IPS-20b (cell line): ENCODE data around the gene SLC35B3.
A peak's percentile ranks its signal among the peaks of the same experiment; 100 is the strongest.
"Not testable (repeated sequence)": the region's sequence is repeated elsewhere in the genome, so short reads cannot be mapped to it uniquely, and the experiment has no call there.

Experiments
- H3K27ac ChIP-seq: one replicate; pipeline ENCODE4 v1.5.1; 2013; ENCODE audit warnings: low read length
- H3K27me3 ChIP-seq: 2 replicates; pipeline ENCODE4 v1.6.1; 2013; ENCODE audit warnings: mild to moderate bottlenecking, low read length, inconsistent platforms; ENCODE audit not compliant: insufficient read depth
- H3K36me3 ChIP-seq: 2 replicates; pipeline ENCODE4 v1.6.1; 2013; ENCODE audit warnings: low read depth, mild to moderate bottlenecking, inconsistent platforms, low read length, moderate library complexity; ENCODE audit not compliant: insufficient read depth
- H3K4me1 ChIP-seq: 2 replicates; pipeline ENCODE4 v1.6.1; 2013; ENCODE audit warnings: mild to moderate bottlenecking, control low read depth, inconsistent platforms, low read length, moderate library complexity; ENCODE audit not compliant: insufficient read depth
- H3K4me3 ChIP-seq: 2 replicates; pipeline ENCODE4 v1.5.1; 2013; ENCODE audit warnings: mild to moderate bottlenecking, low read length, inconsistent platforms
- H3K9ac ChIP-seq: 2 replicates; pipeline ENCODE4 v1.6.1; 2013; ENCODE audit warnings: low read depth, mild to moderate bottlenecking, inconsistent platforms, low read length, moderate library complexity
- H3K9me3 ChIP-seq: 2 replicates; pipeline ENCODE4 v1.6.1; 2013; ENCODE audit warnings: mild to moderate bottlenecking, low read depth, low read length, inconsistent platforms; ENCODE audit not compliant: insufficient read depth

SLC35B3 gene

GRCh38 chr6:8439601-8440268 is 4.4 kb upstream of the SLC35B3 start:
- H3K36me3 ChIP-seq, result no peaks in the 10 kb centered on the region
- H3K9me3 ChIP-seq, result no peaks in the 10 kb centered on the region
- H3K4me3 ChIP-seq, result no peak overlapping the region
- H3K4me1 ChIP-seq, result peaks cover 5% of the 10 kb centered on the region; the same call in 1 of the 2 replicates
- no peak overlapping the region for H3K9ac ChIP-seq
- H3K27me3 ChIP-seq, result no peaks in the 10 kb centered on the region
- no peak overlapping the region for H3K27ac ChIP-seq

GRCh38 chr6:8437813-8438212 is 2.5 kb upstream of the SLC35B3 start:
- no peaks in the 10 kb centered on the region for H3K36me3 ChIP-seq
- H3K27me3 ChIP-seq, result no peaks in the 10 kb centered on the region
- peaks cover 8% of the 10 kb centered on the region; the same call in 1 of the 2 replicates for H3K4me1 ChIP-seq
- no peaks in the 10 kb centered on the region for H3K9me3 ChIP-seq
- H3K4me3 ChIP-seq, result no peak overlapping the region
- H3K27ac ChIP-seq, result no peak overlapping the region
- no peak overlapping the region for H3K9ac ChIP-seq

GRCh38 chr6:8436966-8437365 is 1.6 kb upstream of the SLC35B3 start:
- Histone ChIP-seq H3K4me1 (peaks cover 8% of the 10 kb centered on the region; the same call in 1 of the 2 replicates), H3K9me3 (no peaks in the 10 kb centered on the region), H3K4me3 (no peak overlapping the region), H3K27me3 (no peaks in the 10 kb centered on the region), H3K27ac (no peak overlapping the region), H3K9ac (no peak overlapping the region), H3K36me3 (no peaks in the 10 kb centered on the region)

GRCh38 chr6:8435845-8436168 is 462 bp upstream of the SLC35B3 start:
- Histone ChIP-seq H3K9me3 (no peaks in the 10 kb centered on the region), H3K4me3 (peak overlapping the region; percentile 91), H3K9ac (peak overlapping the region; percentile 90; the same call in 1 of the 2 replicates), H3K27me3 (no peaks in the 10 kb centered on the region), H3K27ac (peak overlapping the region; percentile 93), H3K4me1 (peaks cover 8% of the 10 kb centered on the region; the same call in 1 of the 2 replicates), H3K36me3 (no peaks in the 10 kb centered on the region)

GRCh38 chr6:8434727-8435092 is 635 bp downstream of the SLC35B3 start:
- H3K9me3 ChIP-seq, result no peaks in the 10 kb centered on the region
- peak overlapping the region; percentile 91 for H3K4me3 ChIP-seq
- H3K27me3 ChIP-seq, result no peaks in the 10 kb centered on the region
- H3K4me1 ChIP-seq, result peaks cover 8% of the 10 kb centered on the region; the same call in 1 of the 2 replicates
- peaks cover 3% of the 10 kb centered on the region; the same call in 1 of the 2 replicates for H3K36me3 ChIP-seq
- peak overlapping the region; percentile 93 for H3K9ac ChIP-seq
- H3K27ac ChIP-seq, result no peak overlapping the region

- Histone ChIP-seq H3K9ac (no peak overlapping the region), H3K27ac (no peak overlapping the region), H3K4me1 (peaks cover 8% of the 10 kb centered on the region; the same call in 1 of the 2 replicates), H3K9me3 (no peaks in the 10 kb centered on the region; the same call in 1 of the 2 replicates), H3K4me3 (no peak overlapping the region), H3K36me3 (peaks cover 14% of the 10 kb centered on the region), H3K27me3 (no peaks in the 10 kb centered on the region)
Observed at GRCh38 chr6:8432614-8433013, 2.7 kb downstream of the SLC35B3 start.

- H3K9ac ChIP-seq, result no peak overlapping the region
- peaks cover 2% of the 10 kb centered on the region; the same call in 1 of the 2 replicates for H3K4me1 ChIP-seq
- H3K9me3 ChIP-seq, result peaks cover 5% of the 10 kb centered on the region
- peaks cover 41% of the 10 kb centered on the region for H3K36me3 ChIP-seq
- H3K27me3 ChIP-seq, result no peaks in the 10 kb centered on the region
- H3K27ac ChIP-seq, result no peak overlapping the region
- no peak overlapping the region for H3K4me3 ChIP-seq
Observed at GRCh38 chr6:8429821-8430220, 5.5 kb downstream of the SLC35B3 start.

GRCh38 chr6:8426544-8426943 is 8.8 kb downstream of the SLC35B3 start:
- H3K27ac ChIP-seq, H3K4me3 ChIP-seq, H3K27me3 ChIP-seq, H3K9ac ChIP-seq, H3K9me3 ChIP-seq, H3K4me1 ChIP-seq: not testable (repeated sequence)
- H3K36me3 ChIP-seq, result peaks cover 44% of the 10 kb centered on the region

- no peaks in the 10 kb centered on the region for H3K9me3 ChIP-seq
- no peak overlapping the region for H3K4me3 ChIP-seq
- H3K4me1 ChIP-seq, result peaks cover 13% of the 10 kb centered on the region
- no peak overlapping the region for H3K9ac ChIP-seq
- peaks cover 27% of the 10 kb centered on the region for H3K36me3 ChIP-seq
- H3K27ac ChIP-seq, result no peak overlapping the region
- no peaks in the 10 kb centered on the region for H3K27me3 ChIP-seq
Observed at GRCh38 chr6:8420031-8420588, 15.2 kb downstream of the SLC35B3 start.

GRCh38 chr6:8415913-8416312 is 19.4 kb downstream of the SLC35B3 start:
- Histone ChIP-seq H3K9ac (no peak overlapping the region), H3K36me3 (peaks cover 37% of the 10 kb centered on the region), H3K4me3 (no peak overlapping the region), H3K9me3 (peaks cover 6% of the 10 kb centered on the region; the same call in 1 of the 2 replicates), H3K4me1 (peaks cover 19% of the 10 kb centered on the region), H3K27ac (no peak overlapping the region), H3K27me3 (no peaks in the 10 kb centered on the region)

GRCh38 chr6:8415280-8415679 is 20.1 kb downstream of the SLC35B3 start:
- Histone ChIP-seq H3K4me1 (peaks cover 16% of the 10 kb centered on the region), H3K9ac (no peak overlapping the region), H3K4me3 (no peak overlapping the region), H3K36me3 (peaks cover 43% of the 10 kb centered on the region), H3K27ac (no peak overlapping the region), H3K27me3 (no peaks in the 10 kb centered on the region), H3K9me3 (peaks cover 6% of the 10 kb centered on the region; the same call in 1 of the 2 replicates)

GRCh38 chr6:8414844-8415243 is 20.5 kb downstream of the SLC35B3 start:
- peaks cover 46% of the 10 kb centered on the region for H3K36me3 ChIP-seq
- no peak overlapping the region for H3K27ac ChIP-seq
- no peaks in the 10 kb centered on the region for H3K27me3 ChIP-seq
- peaks cover 12% of the 10 kb centered on the region; the same call in 1 of the 2 replicates for H3K4me1 ChIP-seq
- H3K9ac ChIP-seq, result no peak overlapping the region
- peaks cover 6% of the 10 kb centered on the region; the same call in 1 of the 2 replicates for H3K9me3 ChIP-seq
- no peak overlapping the region for H3K4me3 ChIP-seq
